ENCODE measurements around the gene FOXP1.

Gene FOXP1

DNA sequence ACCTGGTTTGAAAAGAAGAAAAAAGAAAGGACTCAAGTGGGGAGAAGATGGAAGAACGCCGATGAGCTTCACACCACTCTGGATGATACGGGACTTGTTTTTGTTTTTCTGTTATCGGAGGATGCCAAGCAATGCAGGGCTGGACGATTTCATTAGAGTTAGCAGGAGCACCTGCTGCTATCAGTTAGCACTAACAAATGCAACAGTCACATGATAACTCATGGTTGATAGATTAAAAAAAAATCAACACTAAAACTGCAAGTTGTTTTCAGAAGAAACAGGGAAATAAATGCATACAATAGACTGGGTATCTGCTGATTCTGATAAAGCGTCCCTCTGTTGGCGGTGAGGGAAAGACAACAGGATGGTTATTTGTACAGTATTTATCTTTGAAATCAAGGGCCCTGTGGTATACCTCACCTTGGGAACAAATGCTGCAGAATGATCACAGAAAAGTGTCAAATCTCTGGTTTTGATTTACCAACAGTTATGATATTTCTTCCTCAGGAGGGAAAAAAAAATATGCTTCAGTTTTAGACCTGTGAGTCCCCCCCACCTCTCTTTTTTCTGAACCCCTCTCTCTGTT, 575.1 kb downstream of the FOXP1 start:
- DNase-seq: no peak

DNA sequence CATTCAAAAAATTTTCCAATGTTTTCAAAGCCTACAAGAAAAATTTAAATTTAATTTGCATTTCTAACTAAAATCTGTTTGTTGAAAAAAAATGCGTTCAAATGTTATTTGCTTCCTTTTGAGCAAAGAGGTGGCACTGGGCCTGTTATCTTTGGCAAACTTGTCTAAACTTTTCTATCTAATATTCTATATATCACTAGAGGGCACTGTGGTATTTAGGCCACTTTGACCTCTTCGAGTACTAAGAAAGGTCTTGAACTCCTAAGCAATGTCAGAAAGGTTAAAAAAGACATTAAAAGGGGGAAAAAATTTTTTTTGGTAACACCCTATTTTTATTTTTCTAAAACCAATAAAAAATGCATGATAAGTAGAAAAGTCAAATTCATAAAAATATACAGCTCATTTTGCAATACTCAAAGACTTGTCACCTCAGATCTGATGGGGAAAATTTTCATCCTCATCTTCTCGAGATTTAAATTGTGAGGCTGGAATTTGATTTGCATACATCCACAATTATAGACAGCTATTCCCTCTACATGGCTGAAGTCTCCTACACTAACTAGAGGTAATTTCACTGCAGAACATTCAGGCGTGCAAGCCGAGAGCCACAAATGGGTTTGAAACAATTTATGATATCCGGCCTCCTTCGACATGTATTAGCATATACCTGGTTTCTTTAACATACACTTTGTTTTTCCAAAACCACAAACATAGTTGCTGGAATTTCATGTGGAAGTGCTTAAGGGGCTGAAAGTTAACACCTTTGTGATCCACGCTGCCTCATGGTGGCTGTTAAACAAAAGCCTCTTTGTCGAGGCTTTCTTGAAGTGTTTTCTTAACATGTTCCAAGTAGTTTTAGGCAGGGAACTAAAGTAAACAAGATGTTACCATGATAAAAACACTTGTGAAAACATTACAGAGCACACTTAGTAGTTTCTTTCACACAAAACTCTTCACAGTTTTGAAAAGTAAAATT, 576.4 kb downstream of the FOXP1 start:
- DNase-seq: no peak

DNA sequence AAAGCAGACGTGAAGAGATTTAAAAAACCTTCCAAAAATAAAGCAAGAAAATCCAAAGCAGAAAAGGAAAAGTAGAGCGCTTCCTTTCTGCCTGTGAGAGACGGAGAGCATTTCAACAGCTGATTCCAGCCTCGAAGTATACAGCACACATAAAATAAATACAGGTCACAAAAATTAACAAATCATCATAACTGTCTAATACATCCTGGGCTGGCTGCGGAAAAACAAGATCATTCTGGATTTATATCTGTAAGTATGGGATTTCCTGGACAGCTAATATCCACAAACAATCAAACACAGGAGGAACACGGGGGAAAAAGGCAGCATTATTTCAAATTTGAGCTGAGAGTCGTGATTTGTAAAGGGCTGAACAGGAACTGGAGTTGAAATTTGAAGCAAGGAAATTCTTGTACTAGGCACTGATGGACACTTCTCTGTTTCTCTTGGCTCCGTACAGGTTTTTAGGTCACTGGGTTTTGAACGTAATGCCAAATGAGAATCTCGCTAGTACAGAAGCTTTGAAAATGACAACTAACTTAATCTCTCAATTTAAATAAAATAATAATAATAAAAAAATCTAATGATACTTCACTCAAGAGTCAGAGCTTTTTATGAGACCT, 577.7 kb downstream of the FOXP1 start:
- DNase-seq: no peak

DNA sequence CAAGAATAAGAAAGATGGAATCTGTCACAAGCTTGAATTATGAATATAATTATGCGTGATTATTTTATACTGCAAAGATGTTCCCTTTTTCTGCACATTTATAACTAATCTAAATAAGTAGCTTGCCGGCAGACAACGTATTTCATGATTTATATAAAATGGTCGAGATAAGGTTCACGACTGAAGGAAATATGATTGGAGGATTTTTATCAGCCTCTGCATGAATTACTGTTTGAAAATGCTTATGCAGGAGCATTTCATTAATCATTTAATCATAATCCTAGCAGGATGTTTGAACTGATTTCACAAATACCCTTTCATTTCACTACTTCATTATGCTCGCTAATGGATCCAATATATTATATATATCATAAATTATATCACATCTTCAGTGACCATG, 580.0 kb downstream of the FOXP1 start:
- DNase-seq: no peak

DNA sequence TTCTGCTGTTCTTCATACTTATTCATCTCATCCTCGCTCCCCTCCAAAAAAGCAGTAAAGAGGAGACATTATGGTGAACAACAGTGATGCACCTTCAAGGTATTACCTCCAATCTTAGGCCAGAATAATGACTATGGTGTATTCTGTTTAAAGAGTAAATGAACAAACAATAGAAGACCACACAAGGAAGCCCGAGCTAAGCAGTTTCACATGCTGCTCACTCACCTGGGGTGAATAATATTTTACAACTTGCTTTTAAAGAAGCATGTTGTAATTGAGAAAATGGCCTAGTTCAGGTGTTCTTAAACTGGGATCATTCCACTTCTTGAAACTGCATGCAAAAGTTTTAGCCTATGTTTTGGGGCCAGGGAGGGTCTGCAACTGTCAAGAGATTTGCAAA, 581.2 kb downstream of the FOXP1 start:
- DNase-seq: no peak

DNA sequence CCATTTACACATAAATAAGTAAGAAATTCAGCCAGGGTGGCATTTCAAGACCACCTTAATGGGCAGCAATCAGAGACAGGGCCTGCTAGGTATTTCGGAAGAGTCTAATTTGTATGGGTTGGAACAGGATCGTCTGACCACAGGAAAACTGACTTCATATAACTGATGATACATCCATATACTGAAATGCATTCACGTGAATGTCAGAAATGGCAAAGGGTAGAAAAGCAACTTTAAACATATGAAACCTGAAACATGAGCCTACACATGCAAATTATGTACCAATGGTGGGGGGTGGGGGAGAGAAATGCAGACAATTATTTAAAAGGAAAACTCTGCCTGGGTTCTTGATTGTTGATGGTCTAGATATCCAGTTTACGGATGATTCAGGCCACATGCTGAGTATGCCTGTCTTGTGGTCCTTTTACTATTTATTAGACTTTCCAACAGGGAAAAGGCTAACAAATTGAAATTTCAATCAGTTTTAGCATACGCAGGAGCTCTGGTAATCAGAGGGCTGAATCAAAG, 582.2 kb downstream of the FOXP1 start:
- DNase-seq: no peak

DNA sequence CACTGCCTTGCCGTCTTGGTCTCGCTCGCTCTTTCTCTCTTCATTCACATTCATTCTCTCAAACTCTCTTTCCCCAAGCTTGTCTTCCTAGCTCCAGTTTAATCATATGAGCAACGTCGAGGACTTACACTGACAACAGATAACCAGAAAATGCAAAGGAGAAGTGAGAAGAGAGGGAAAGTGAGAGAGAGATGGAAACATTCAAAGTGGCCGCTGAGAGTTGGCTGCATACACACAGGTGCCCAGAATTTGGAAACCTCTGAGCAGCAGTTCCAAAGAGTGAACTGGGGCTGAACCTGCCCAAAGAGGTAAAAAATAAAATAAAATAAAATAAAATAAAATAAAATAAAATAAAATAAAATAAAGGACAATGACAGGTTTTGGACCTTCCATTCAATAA, 583.0 kb downstream of the FOXP1 start:
- no peak for DNase-seq

DNA sequence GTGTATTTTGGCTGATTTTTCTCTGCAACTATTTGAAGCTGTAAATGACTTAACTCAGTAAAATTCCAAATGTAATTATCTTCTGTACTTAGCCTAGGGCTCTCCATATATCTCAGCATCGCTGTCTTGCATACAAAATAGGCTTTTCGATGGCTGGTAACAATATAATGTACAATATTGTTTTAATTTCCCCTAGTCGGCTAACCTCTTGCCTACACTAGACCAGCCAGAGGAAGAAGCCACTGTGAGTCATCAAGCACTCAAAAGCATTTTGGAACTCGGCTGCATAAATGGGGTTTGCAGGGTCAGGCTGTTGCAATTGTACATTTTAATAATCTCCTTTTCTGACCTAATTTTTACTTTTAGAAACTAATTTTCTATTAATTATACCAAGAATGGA, 583.8 kb downstream of the FOXP1 start:
- peak; percentile 17 for DNase-seq

DNA sequence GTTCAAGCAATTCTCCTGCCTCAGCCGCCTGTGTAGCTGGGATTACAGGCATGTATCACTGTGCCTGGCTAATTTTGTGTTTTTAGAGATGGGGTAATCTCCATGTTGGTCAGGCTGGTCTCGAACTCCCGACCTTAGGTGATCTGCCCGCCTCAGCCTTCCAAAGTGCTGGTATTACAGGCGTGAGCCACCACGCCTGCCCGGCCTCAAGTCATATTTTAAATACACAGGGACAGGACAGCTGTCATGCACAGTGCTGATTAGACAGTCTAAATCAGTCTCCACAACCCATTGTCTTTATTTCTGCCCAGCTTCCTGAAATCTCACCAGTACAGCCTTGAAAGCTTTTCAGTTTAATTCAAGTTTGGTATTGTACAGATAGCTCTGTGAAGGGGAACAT, 587.4 kb downstream of the FOXP1 start:
- no peak for DNase-seq

DNA sequence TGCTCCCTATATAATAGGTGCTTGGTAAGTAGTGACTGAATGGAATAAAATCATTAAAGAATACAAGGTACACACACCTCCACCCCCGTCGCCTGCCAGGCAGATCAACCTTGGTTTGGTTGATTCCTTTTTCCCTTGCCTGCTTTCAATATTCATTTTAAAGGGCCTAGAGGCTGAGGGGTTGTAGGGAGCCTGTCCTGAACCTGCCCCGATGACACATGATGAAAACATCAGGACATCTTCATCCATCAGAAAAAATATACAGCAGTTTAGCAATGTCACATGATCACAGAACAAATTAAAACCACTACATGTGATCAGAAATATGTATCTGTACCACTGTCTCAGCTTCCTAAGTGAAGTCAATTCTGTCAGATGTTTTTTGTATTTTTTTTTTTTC, 588.9 kb downstream of the FOXP1 start:
- DNase-seq: no peak

DNA sequence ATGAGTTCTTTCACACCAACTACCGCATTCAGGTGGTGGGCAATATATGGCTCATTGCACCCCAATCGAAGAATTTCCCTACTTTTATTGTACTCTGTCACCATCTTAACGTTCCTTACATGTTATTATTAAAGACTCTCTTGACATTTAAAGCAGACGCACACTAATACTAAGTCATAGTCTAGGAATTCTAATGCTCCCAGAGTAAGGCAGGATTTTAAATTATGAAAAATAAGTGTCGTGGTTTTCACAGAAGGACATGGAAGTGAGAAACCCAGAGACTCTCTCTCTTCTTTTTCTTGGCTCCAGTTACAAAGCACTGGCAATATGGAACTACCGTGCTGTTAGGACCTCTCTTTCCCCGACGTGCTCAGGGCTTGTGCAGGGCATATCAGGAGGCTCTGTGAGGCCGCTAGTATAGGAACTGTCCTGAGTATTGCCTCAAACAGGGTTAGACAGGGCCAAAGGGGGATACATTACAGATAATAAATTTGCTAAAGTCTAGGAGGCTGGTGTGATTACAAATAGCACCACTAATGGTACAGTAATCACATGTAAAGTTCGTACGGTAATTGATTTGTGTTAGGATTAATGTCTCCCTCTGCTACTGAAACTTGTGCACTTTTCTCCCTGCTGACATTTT, 590.8 kb downstream of the FOXP1 start:
- no peak for DNase-seq

DNA sequence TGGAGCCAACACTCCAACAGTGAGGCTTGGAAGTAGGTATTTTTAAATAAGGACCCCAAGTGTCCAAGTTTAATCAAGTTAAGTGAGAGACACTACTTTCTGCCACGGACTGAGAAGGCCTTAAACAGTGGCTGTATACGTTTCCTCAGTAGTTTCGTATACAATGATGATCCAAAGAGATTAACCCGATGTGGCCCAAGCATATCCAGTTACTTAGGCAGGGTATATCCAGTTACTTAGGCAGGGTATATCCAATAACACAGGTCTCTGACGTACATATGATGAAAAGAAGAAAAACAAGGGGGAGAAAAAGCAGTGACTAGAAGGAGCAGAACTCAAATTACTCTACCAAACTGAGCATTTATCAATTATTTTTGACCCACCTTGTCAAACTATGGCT, 591.4 kb downstream of the FOXP1 start:
- DNase-seq: no peak

DNA sequence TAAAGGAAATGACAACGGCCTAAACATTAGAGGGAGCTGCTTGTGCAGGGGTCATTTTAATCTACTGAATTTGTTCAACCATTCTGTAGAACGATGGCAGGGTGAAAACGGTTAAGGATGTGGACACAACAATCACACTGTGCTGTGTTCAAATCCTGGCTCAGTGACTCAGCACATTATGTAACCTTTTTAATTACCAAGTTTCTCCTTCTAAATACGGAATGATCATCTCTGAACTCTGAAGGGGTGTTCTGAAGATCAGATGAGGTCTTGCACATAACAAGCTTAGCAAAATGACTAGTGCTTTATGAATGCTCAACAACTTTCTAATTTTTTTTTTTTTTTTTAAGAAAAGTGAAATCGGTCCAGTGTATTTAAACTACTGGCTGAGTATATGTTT, 592.8 kb downstream of the FOXP1 start:
- no peak for DNase-seq

DNA sequence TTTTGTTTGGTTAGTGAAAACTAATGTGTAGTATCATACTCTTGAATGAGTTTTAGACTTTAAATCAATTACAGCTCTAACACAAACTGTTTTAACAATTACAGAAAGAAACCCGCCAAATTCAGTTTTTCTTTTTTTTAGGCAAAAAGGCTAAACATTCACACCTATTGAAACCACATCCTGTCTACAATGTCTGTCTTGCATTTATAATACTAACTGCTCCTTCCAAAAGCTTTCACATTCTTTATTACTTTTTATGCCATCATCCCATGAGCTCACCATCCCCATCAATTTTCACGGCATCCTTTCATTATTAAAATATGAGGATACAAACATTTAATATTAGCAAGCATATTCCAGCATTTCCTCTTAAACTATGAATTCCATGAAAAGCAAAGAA, 593.3 kb downstream of the FOXP1 start:
- DNase-seq: no peak

DNA sequence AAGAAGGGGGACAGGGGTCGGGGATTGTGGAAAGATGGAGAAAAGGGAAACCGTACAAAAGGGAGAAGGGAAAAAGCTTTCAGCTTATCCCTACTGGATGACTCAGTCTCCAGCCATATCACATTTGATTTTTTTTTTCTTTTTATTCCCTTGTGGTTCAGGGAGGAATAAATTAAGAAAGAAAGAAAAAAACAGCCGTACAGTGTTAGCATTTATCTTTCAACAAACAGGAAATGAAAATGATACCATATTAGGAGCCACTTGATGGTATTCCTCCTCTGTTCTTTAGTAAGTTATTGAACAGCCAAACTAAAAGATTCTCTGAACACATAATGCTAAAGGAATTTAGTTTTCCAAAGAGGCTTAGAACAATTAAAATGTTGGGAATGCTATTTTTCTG, 594.4 kb downstream of the FOXP1 start:
- peak; percentile 6 for DNase-seq

DNA sequence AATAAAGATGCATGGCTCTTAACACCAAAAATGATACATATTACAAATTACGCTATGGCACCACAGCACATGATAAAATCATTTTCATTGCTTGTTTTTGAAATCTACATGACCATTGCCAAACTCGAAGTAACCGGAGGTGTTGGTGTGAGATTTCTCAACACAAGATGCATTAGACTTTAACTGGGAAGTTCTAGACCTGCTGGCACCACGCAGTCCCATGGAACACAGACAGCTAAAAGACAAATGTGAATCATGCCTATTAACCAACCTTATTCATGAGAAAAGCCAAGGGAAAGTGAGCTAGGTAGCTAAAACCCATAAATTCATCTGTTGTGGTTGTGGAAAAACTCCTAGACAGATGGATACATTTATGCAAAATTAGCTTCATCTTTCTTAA, 595.4 kb downstream of the FOXP1 start:
- DNase-seq: no peak

DNA sequence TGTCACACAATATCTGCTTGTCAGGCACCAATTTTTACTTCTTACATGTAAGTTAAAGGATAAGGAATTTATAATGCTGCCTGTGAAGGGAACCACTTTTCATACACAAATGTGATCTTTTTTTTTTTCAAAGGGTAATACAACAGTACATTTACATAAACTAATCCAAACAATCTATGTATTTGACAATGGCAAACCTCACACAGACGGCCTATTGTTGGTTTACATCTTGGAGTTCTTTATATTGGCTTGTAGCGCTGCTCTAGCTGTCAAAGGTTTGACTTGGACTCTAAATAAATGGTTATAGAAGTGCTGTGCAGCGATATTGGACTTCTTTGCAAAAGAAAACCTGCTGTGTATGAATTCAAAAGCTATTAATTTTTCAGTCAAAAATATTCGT, 598.0 kb downstream of the FOXP1 start:
- DNase-seq: no peak

DNA sequence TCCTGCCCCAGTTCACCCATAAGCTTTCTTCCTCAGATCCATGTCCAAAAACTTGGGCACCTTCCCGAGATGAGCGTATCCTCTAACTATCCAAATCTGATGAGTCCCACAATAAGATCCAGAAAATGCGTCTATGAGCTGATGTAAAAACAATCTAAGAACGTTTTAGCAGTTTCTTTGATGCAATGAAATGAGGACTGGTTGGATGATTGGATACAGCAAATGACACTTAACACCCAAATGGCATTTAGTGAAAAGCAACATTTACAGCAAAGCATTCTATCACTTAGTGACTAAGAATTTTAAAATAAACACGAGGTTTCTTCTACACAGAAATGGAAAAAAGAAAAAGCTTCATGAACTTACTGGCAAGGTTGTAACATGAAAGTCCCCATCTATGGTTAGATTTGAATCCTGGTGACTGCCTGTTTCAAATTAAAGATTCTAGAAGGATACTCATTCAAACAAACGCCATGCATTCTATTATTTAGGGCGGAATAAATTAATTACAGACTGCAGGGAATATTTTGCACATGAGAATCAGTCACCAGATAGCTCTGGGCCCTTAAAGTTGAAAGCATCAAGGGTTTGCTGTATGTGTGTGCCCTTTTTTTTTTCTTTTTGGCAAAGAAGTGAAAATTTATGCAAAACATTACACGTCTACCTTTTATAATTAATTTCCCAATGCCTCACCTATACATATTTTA, 598.6 kb downstream of the FOXP1 start:
- DNase-seq: no peak

DNA sequence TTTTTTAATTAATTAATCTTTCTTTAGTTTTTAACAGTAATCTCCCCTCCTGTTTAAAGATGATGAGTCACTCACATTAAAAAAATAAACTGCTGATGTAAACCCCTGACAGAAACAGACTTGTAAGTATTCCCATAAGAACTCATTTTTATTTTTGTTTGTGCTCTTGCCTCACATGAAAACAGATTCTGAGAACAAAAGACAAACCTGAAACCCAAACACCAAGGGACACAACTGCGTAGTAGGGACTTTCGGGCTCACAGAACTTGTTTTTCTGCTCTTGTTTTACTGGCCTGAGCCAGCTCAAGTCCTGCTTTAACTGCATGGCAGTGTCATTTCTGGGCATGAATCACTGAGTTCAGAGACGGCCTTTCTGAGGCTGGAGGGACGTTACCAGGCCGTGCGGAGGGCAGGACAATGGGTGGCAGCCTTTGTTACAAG, 600.8 kb downstream of the FOXP1 start:
- peak; percentile 9 for DNase-seq

DNA sequence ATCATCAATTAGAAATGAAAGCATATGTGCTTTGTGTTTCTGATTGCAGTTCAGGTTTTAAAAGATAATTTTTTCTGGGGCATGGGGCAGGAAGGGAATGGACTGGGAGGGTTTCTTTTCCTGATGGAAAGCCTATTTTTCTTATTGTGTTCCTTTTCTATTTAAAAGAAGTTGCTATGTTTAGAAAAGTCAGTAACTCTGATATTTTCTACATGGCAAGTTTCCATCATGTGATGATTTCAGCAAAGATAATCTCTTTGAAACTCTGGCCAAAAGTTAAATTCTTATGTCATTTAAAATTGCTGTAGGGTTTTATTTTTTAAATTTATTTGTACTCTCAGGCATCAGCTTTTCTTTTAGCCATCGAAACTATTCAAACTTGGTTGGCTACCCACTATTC, 601.2 kb downstream of the FOXP1 start:
- DNase-seq: no peak

DNA sequence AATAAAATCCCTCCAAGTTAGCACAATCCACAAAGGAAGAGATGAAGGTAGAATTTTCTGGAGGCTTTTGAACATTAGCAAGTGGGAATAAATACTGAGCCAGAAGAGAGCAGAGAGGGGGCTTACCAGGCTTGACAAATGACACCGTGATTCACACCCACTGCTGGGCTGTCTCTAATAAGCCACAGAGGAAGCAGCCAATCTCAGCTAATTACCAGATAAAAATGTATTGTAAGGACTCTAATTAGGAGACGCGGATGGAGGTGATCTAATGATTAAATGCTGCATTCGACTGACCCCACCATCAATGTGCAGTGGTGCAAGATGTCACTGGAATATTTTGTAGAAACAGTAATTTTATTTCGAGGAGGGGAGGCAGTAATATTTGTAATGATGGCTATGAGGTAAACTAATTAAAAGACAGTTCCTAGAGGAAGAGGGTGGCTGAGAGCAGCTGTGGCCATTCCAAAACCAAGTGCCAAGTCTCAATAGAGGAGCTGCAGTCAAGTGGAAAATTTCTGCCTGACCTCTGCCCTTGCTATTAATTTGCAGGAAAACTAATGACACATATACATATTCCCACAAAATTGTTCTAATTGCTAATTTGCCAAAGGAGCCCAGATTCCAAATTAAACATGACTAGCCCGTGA, 602.2 kb downstream of the FOXP1 start:
- DNase-seq: no peak

DNA sequence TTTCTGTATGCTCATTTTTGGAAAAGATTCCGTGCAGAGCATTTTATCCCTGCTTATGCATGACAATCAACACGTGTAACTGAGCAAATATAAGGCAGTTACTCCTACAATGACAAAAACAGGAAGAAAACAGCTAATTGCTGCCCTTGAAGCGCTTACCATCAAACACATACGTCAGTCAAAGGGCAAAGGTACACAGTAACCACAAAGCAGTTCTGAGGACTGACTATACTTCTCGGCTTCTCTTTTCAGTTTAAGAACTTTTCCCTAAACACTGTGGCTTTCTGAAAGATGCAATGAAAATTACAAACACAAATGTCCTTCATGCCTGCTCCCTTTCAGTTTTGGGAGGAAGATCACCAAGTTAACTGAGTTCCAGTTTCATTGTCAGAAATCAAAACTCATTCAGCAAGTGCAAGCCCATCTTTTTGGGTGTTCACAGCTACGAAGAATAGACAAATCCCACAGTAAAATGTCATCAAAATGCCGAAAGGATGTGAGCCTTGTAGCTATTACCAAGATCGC, 602.8 kb downstream of the FOXP1 start:
- no peak for DNase-seq
